Measurements from ENCODE around the gene UFC1. TPM values are rescaled to one million over a fixed set of nuclear protein-coding genes. Genes with fewer than 3 reads are reported as not detected.

The UFC1 gene
- polyA plus RNA-seq, 4 donors = 137 to 193 (median 167) TPM

Other genes with a start within 250 kb of the UFC1 start
- gene ITLN2, start 199.2 kb upstream of the UFC1 start, polyA plus RNA-seq = 100 to 1,000 TPM in 1 of 4 donors, 10 to 100 TPM in 2, 1 to 10 TPM in 1; 1.7 to 318 (median 62.0) TPM
- gene F11R, start 132.8 kb upstream of the UFC1 start, polyA plus RNA-seq = 100 to 1,000 TPM in 1 of 4 donors, 10 to 100 TPM in 3; 30.2 to 188 (median 55.7) TPM
- gene TSTD1, start 115.0 kb upstream of the UFC1 start, polyA plus RNA-seq = 100 to 1,000 TPM in 2 of 4 donors, 10 to 100 TPM in 2; 65.8 to 185 (median 97.8) TPM
- gene USF1, start 108.0 kb upstream of the UFC1 start, polyA plus RNA-seq = 100 to 1,000 TPM in 2 of 4 donors, 10 to 100 TPM in 2; 48.2 to 123 (median 84.8) TPM
- gene ARHGAP30, start 84.1 kb upstream of the UFC1 start, polyA plus RNA-seq = 1 to 10 TPM; 2.2 to 5.8 (median 5.2) TPM
- gene NECTIN4, start 64.4 kb upstream of the UFC1 start, polyA plus RNA-seq = 1 to 10 TPM in 1 of 4 donors, under 1 TPM in 2, not detected in 1; 0.22 to 1.0 (median 0.93) TPM
- 1 to 10 TPM; 1.8 to 5.8 (median 3.0) TPM for gene KLHDC9, start 55.6 kb upstream of the UFC1 start, polyA plus RNA-seq
- 100 to 1,000 TPM in 2 of 4 donors, 10 to 100 TPM in 2; 62.8 to 130 (median 106) TPM for gene PFDN2, start 35.9 kb upstream of the UFC1 start, polyA plus RNA-seq
- 100 to 1,000 TPM in 1 of 4 donors, 10 to 100 TPM in 3; 51.3 to 131 (median 83.2) TPM for gene NIT1, start 35.9 kb upstream of the UFC1 start, polyA plus RNA-seq
- gene DEDD, start 21.3 kb upstream of the UFC1 start, polyA plus RNA-seq = 10 to 100 TPM; 22.7 to 31.8 (median 24.6) TPM
- gene USP21, start 5.5 kb downstream of the UFC1 start, polyA plus RNA-seq = 10 to 100 TPM; 15.4 to 30.8 (median 17.9) TPM
- gene PPOX, start 12.4 kb downstream of the UFC1 start, polyA plus RNA-seq = 10 to 100 TPM; 12.6 to 51.9 (median 18.9) TPM
- 10 to 100 TPM; 16.5 to 38.0 (median 29.7) TPM for gene B4GALT3, start 23.5 kb downstream of the UFC1 start, polyA plus RNA-seq
- gene ADAMTS4, start 45.1 kb downstream of the UFC1 start, polyA plus RNA-seq = 1 to 10 TPM in 2 of 4 donors, under 1 TPM in 2; under 0.01 to 7.9 (median 0.78) TPM
- gene NDUFS2, start 48.4 kb downstream of the UFC1 start, polyA plus RNA-seq = 100 to 1,000 TPM; 113 to 170 (median 121) TPM
- gene FCER1G, start 61.3 kb downstream of the UFC1 start, polyA plus RNA-seq = 10 to 100 TPM; 11.6 to 79.8 (median 41.8) TPM
- gene APOA2, start 69.7 kb downstream of the UFC1 start, polyA plus RNA-seq = 10 to 100 TPM in 1 of 4 donors, 1 to 10 TPM in 1, under 1 TPM in 1, not detected in 1; 0.42 to 77.6 (median 3.2) TPM
- 10 to 100 TPM; 12.4 to 32.9 (median 22.1) TPM for gene TOMM40L, start 72.1 kb downstream of the UFC1 start, polyA plus RNA-seq
- 10 to 100 TPM in 1 of 4 donors, 1 to 10 TPM in 2, under 1 TPM in 1; 0.28 to 13.3 (median 6.4) TPM for gene NR1I3, start 84.2 kb downstream of the UFC1 start, polyA plus RNA-seq
- gene PCP4L1, start 104.8 kb downstream of the UFC1 start, polyA plus RNA-seq = 1 to 10 TPM in 2 of 4 donors, not detected in 2; 2.0 to 2.9 TPM
- gene MPZ, start 156.0 kb downstream of the UFC1 start, polyA plus RNA-seq = 1 to 10 TPM in 2 of 4 donors, under 1 TPM in 2; 0.27 to 4.0 (median 2.1) TPM
- 100 to 1,000 TPM; 175 to 262 (median 211) TPM for gene SDHC, start 160.4 kb downstream of the UFC1 start, polyA plus RNA-seq
- gene CFAP126, start 213.9 kb downstream of the UFC1 start, polyA plus RNA-seq = under 1 TPM in 1 of 4 donors, not detected in 3; 0.21 TPM

All from small intestine (tissue), 4 donors.